ENCODE data around the gene KCNJ15. TPM values are rescaled to one million over a fixed set of nuclear protein-coding genes. Genes with fewer than 3 reads are reported as not detected.

KCNJ15 gene
- total RNA-seq, 2 donors from 2014 or later = not detected

DNA sequence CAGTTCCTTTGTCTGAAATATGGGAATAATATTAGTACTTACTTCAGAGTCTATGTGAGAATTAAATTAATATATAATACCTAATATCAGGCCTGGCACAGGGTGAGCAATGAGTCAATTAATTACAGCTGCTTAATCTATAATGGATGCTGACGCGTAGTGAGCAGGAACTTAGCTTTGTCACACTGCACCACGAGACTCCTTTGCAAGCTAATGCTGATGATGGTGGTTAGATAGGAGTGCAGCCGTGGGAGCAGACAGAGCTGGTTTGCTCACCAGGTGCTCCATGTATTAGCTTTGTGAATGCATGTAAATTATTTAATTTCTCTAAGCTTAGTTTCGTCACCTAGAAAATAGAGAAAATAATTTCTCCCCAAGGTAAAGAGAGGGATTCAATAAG is 35.1 kb downstream of the KCNJ15 start:
- H3K9me3 ChIP-seq (ENCODE audit: control insufficient read depth, low read length) = no peaks in the 10 kb centered on the region
- TF ChIP-seq CTCF (conservative IDR thresholded peaks at IDR 0.05) = no peak
- Mint-ChIP-seq H3K36me3 (ENCODE audit: low read depth) (no peaks in the 10 kb centered on the region), H3K4me3 (no peak overlapping the region), H3K4me1 (peaks cover 9% of the 10 kb centered on the region), H3K27ac (no peak overlapping the region), H3K27me3 (ENCODE audit: insufficient read depth) (peaks cover 19% of the 10 kb centered on the region), H3K9me3 (no peaks in the 10 kb centered on the region)
- no peak overlapping the region for H3K4me3 ChIP-seq (ENCODE audit: low read length)
- H3K4me1 ChIP-seq (ENCODE audit: control insufficient read depth, insufficient read depth, low read length) = no peaks in the 10 kb centered on the region
- no peak overlapping the region for H3K9ac ChIP-seq (ENCODE audit: extremely low read depth, low read length, poor library complexity, severe bottlenecking)
- WGBS, 2 experiments (ENCODE audit: insufficient coverage in 1 of 2, insufficient read length in 1 of 2) = 87 to 88% methylated on average over 3 to 4 of the region's 5 CpGs
- peaks cover 13% of the 10 kb centered on the region for H3K27me3 ChIP-seq (ENCODE audit: control insufficient read depth, insufficient read depth, low read length, poor library complexity, severe bottlenecking)
- DNase-seq = no peak
- H3K36me3 ChIP-seq (ENCODE audit: control insufficient read depth, insufficient read depth, low read length) = no peaks in the 10 kb centered on the region
- H3K27ac ChIP-seq (ENCODE audit: low read depth, low read length) = no peak overlapping the region

DNA sequence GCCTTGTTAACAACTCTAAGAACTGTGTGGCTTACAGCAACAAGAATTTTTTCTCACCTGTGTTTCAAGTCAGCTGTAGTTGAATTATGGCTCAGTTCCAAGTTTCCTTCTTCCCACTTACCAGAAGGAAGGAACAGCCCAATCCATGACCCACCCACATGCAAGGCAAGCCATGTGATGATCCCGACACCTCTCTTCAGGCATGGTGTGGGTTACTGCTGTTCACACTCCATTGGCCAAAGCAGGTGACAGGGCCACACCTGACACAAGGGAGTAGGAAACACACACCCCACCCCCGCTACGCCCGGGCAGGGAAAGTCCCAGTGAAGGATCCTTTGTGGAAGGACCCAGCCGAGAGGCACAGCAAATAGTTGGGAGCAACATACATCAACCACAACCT is 36.3 kb downstream of the KCNJ15 start:
- Mint-ChIP-seq H3K36me3 (ENCODE audit: low read depth) (no peaks in the 10 kb centered on the region), H3K9me3 (no peaks in the 10 kb centered on the region), H3K27ac (no peak overlapping the region), H3K27me3 (ENCODE audit: insufficient read depth) (peaks cover 19% of the 10 kb centered on the region), H3K4me3 (no peak overlapping the region), H3K4me1 (peaks cover 10% of the 10 kb centered on the region)
- Histone ChIP-seq H3K9ac (ENCODE audit: extremely low read depth, low read length, poor library complexity, severe bottlenecking) (no peak overlapping the region), H3K9me3 (ENCODE audit: control insufficient read depth, low read length) (no peaks in the 10 kb centered on the region), H3K27me3 (ENCODE audit: control insufficient read depth, insufficient read depth, low read length, poor library complexity, severe bottlenecking) (peaks cover 13% of the 10 kb centered on the region), H3K4me3 (ENCODE audit: low read length) (no peak overlapping the region), H3K36me3 (ENCODE audit: control insufficient read depth, insufficient read depth, low read length) (no peaks in the 10 kb centered on the region), H3K27ac (ENCODE audit: low read depth, low read length) (no peak overlapping the region), H3K4me1 (ENCODE audit: control insufficient read depth, insufficient read depth, low read length) (no peaks in the 10 kb centered on the region)
- 95 to 100% methylated on average over 3 to 5 of the region's 5 CpGs for WGBS, 2 experiments (ENCODE audit: insufficient coverage in 1 of 2, insufficient read length in 1 of 2)
- no peak for TF ChIP-seq CTCF (conservative IDR thresholded peaks at IDR 0.05)
- no peak for DNase-seq

GRCh38 chr21:38293765-38294164 is 37.0 kb downstream of the KCNJ15 start:
- H3K27ac ChIP-seq (ENCODE audit: low read depth, low read length) = no peak overlapping the region
- peaks cover 19% of the 10 kb centered on the region for H3K27me3 Mint-ChIP-seq (ENCODE audit: insufficient read depth)
- H3K9ac ChIP-seq (ENCODE audit: extremely low read depth, low read length, poor library complexity, severe bottlenecking) = no peak overlapping the region
- no peak overlapping the region for H3K27ac Mint-ChIP-seq
- no peak overlapping the region for H3K4me3 Mint-ChIP-seq
- peaks cover 10% of the 10 kb centered on the region for H3K4me1 Mint-ChIP-seq
- H3K36me3 Mint-ChIP-seq (ENCODE audit: low read depth) = no peaks in the 10 kb centered on the region
- H3K4me1 ChIP-seq (ENCODE audit: control insufficient read depth, insufficient read depth, low read length) = no peaks in the 10 kb centered on the region
- no peak overlapping the region for H3K4me3 ChIP-seq (ENCODE audit: low read length)
- DNase-seq = no peak
- H3K9me3 ChIP-seq (ENCODE audit: control insufficient read depth, low read length) = no peaks in the 10 kb centered on the region
- H3K36me3 ChIP-seq (ENCODE audit: control insufficient read depth, insufficient read depth, low read length) = no peaks in the 10 kb centered on the region
- peaks cover 13% of the 10 kb centered on the region for H3K27me3 ChIP-seq (ENCODE audit: control insufficient read depth, insufficient read depth, low read length, poor library complexity, severe bottlenecking)
- TF ChIP-seq CTCF (conservative IDR thresholded peaks at IDR 0.05) = no peak
- 98 to 100% methylated on average over 1 to 4 of the region's 5 CpGs for WGBS, 2 experiments (ENCODE audit: insufficient coverage in 1 of 2, insufficient read length in 1 of 2)
- H3K9me3 Mint-ChIP-seq = no peaks in the 10 kb centered on the region

Data from endodermal cell (in vitro differentiated cells).